K562 treated with DMSO at 1 percent for 12 hours (cell line): ENCODE results near the gene SERTAD3. TPM values are rescaled to one million over a fixed set of nuclear protein-coding genes. Genes with fewer than 3 reads are reported as not detected.

Source experiments
- total RNA-seq: library from RNA; unstranded; fragments of 300-600 nt; gene quantifications from 2 replicates; pipeline ENCODE4 v1.2.3, GENCODE V29; 2022; ENCODE audit not compliant: insufficient read depth

SERTAD3 gene, protein sequence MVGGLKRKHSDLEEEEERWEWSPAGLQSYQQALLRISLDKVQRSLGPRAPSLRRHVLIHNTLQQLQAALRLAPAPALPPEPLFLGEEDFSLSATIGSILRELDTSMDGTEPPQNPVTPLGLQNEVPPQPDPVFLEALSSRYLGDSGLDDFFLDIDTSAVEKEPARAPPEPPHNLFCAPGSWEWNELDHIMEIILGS
- total RNA-seq, result 26.1 and 27.1 TPM in 2 replicates

DNA sequence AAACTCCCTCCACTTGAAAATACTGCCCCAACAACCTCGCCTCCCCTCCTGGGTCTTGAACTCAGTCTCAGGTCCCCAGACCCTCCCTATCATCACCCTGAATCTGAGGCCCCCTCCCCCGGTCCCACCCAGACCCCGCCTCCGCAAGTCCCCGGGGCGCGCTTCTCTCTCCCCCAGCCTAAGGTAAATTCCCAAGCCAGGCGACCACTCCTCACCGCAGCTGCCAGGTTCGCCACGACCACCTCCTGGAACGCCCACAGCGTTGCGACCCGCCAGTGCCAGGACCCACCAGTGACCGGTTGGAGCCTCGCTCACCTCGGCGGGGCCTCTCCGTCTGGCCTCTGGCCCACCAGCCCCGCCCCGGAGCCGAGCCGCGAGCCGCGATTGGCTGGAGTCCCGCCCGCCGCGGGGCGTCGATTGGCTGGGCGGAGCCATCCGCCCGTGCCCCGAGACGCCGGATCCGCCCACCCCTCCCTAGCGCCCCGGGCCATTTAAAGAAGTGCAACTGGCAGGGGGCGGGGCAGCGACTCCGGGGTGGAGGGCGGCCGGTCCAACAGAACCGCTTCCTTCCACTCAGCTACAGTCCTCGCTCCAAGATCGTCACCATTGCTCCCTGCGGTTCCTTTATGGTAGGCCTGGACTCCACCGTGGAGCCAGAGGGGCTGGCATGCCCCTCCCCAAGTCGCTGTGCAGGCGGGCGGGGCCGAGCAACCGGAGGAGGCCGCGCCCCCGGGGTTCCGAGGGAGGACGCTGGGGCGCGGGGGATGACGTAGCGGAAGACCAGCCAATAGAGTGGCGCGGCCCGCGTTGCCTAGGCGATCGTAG is at the start of gene SERTAD3:
SERTAD3 (minus strand) TSS at position 336 of the 825 bp plus-strand sequence. CDS start 2,255 bp downstream, outside the sequence.

DNA sequence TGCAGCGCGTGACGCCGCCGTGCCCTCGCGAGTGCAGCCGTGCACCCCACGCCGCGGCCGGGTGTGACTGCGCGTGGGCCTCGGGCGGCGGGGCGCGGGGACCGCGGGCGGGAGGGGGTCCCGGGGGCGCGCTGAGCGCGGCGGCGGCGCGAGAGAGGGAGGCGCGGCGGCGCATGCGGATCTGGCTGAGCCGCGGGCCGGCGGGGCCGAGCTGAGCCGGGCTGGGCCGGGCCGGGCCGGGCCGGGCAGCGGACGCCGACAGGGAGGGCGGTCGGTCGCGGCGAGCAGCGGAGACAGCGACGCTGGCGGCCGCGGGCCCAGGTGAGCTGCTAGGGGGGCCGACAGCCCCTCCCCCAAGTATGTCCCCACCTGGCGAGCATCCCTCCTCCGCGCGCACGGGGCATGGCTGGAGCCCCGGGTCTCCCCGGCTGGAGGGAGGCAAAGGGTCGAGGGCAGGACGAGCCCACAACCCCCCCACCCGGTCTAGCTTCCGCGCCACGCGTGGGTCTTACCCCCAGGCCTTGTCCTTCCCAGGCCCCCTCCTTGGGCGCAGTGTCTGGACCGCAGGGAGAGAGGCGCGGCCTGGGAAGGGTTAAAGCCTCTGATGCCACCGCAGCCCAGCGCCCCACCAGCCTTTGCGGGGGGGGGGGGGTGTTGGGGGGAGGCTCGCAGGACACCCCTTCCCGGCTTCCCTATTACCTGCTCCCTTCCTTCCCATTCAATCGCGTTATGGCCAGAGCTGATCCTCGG is 23.0 kb upstream of the SERTAD3 start, which contains the start of gene SPTBN4:
SPTBN4 (plus strand) TSS at position 17 of the 750 bp plus-strand sequence. CDS start 5,621 bp downstream, outside the sequence.

DNA sequence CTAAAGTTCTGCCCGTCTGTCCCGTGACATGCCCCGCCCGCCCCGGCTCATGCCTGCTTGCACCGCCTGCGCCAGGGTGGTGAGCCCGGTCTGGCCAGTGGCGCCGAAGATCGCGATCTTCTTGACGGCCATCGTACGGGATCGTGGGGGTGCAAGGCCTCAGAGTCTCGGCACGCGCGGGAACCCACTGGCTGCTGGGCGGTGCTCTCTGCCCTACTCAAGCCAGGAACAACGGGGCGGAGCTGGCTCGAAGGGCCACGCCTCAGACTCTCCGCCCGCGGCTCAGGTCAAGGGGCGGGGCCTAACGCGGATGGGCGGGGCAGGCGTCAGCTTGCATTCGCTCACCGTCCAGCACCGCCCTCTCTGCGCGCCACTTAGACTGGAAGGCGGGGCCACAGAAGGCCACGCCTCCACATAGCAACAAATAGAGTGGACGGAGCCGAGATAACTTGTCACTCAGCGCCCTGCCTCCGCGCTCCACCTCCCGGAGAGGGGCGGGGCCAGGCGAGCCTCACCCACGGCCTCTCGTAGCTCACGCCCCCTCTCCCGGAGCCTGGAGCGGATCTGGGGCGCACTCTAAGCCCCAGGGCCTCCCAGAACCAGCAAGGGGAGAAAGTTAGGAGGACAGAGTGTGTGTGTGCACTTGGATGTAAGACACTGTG is 21.6 kb upstream of the SERTAD3 start, which contains the start of gene BLVRB:
BLVRB (minus strand) TSS at position 189 of the 662 bp plus-strand sequence; CDS start at position 132, 57 bp downstream.

DNA sequence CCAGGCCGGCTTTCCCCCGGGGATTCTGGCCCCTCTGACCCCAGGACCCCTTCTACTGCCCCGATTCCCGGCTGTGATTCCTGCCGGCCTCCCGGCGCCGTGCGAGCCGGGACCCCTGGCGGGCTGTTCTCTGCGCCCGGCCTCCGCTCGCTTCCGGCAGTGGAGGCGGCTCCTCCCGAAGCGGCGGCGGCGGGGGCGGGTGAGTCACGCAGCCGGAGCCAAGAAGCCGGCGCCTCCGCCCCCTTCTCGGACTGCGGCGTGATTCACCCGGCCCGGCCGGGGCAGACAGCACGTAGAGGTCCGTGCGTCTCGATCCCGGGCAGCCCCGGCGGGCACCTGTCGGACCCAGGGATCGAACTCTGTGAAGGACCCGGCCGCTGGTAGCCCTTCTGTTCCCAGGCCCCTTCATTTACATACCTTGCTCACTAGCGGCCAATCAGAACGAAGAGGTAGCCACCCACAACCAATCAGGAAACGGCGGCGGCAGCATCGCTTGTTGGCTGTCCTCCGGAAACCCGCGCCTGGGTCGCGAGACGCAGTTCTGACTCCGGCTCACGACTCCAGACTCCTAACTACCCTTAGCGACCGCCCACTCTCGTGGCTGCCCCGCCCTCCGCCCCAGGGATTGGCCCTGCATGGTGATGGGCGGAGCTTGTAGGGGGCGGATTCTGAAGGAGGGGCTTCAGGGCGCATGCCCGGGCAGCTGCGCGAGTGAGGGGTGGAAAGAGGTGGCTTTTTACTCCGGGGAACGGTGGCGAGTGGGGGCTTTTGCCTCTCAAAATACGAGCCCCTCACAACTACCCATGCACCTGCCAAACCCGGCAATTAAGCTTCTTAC is 18.5 kb downstream of the SERTAD3 start, which contains the start of gene SERTAD1:
SERTAD1 (minus strand) TSS at position 543 of the 838 bp plus-strand sequence. CDS start 2,446 bp downstream, outside the sequence.

DNA sequence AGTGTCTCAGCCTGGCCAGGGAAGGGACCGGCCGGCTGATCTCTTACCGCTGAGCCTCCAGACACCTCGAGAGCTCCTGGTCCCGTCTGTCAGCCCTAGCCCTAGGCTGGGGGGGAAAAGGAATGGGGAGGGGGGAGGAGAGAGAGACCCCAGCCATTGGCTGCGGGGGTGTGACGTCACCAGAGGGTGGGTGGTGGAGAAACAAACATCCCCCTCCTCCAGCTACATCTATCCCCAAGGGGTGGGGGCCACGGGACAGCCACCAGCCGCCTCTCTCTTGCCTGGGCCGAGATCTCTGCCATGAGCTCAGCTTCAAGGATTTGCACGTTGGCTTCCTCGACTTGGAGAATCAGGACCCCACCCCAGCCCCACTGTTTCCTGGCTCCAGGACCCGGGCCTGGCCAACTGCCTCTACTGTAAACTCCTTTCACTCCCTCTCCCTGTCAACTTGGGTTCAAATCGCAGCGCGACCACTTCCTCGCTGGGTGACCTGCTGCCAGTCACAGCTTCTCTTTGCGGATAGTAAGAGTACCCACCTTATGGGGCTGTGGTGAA is 30.8 kb downstream of the SERTAD3 start, which contains the start of gene PRX:
PRX (minus strand) TSS at position 88 of the 555 bp plus-strand sequence. CDS start 5,446 bp downstream, outside the sequence.

Other genes starting within 250 kb of the SERTAD3 start
- gene TTC9B, start 226.0 kb downstream of the SERTAD3 start, total RNA-seq, result not detected in 2 replicates
- not detected in 2 replicates for gene CCNP, start 217.6 kb downstream of the SERTAD3 start, total RNA-seq
- gene AKT2, start 159.0 kb downstream of the SERTAD3 start, total RNA-seq, result 18.8 and 58.1 TPM in 2 replicates
- 11.3 and 21.5 TPM in 2 replicates for gene C19orf47, start 95.9 kb downstream of the SERTAD3 start, total RNA-seq
- gene PLD3, start 95.6 kb downstream of the SERTAD3 start, total RNA-seq, result 635 and 828 TPM in 2 replicates
- gene HIPK4, start 54.2 kb downstream of the SERTAD3 start, total RNA-seq, result 1.00 TPM in 1 of 2 replicates, not detected in the other
- gene PRX, start 31.0 kb downstream of the SERTAD3 start, total RNA-seq, result 4.7 and 6.4 TPM in 2 replicates
- 35.0 and 44.4 TPM in 2 replicates for gene SERTAD1, start 18.3 kb downstream of the SERTAD3 start, total RNA-seq
- gene BLVRB, start 21.4 kb upstream of the SERTAD3 start, total RNA-seq, result 668 and 1,140 TPM in 2 replicates
- gene SPTBN4, start 22.7 kb upstream of the SERTAD3 start, total RNA-seq, result 1.8 and 2.9 TPM in 2 replicates
- 88.2 and 101 TPM in 2 replicates for gene SHKBP1, start 132.5 kb upstream of the SERTAD3 start, total RNA-seq
- 129 and 206 TPM in 2 replicates for gene LTBP4, start 157.0 kb upstream of the SERTAD3 start, total RNA-seq
- 13.6 and 23.1 TPM in 2 replicates for gene NUMBL, start 246.3 kb upstream of the SERTAD3 start, total RNA-seq